OCI-LY3 (cell line): ENCODE results near the gene ETNK2.

Experiments used
- H2AFZ ChIP-seq: fragments of 200-600, 300-600 bp; shearing (Covaris generic); 2 replicates; pipeline ENCODE4 v1.6.0; 2014; ENCODE audit warnings: antibody characterized with exemption, low read depth, low read length
- H3K27ac ChIP-seq: fragments of 200-600, 300-600 bp; sonication (generic); 2 replicates; pipeline ENCODE4 v1.5.1; 2014; ENCODE audit warnings: mild to moderate bottlenecking, low read length, moderate library complexity, mixed read lengths
- H3K27me3 ChIP-seq: fragments of 200-600, 300-600 bp; sonication (generic); 2 replicates; pipeline ENCODE4 v1.6.1; 2014; ENCODE audit warnings: low read depth, low read length, mixed read lengths
- H3K36me3 ChIP-seq: fragments of 200-600, 300-600 bp; sonication (generic); replicated peaks from 2 replicates; pipeline ENCODE3; 2014; ENCODE audit warnings: low read depth, low read length, mixed read lengths
- H3K4me1 ChIP-seq: fragments of 300-600, 200-600 bp; sonication (generic); 2 replicates; pipeline ENCODE4 v1.6.1; 2014; ENCODE audit warnings: low read length, mixed read lengths
- H3K4me2 ChIP-seq: fragments of 200-600, 300-600 bp; sonication (generic); 2 replicates; pipeline ENCODE4 v1.6.1; 2014; ENCODE audit warnings: low read length, mixed read lengths
- H3K4me3 ChIP-seq: fragments of 300-600, 200-600 bp; sonication (generic); 2 replicates; pipeline ENCODE4 v1.5.1; 2014; ENCODE audit warnings: antibody characterized with exemption, mild to moderate bottlenecking, low read length, moderate library complexity
- H3K79me2 ChIP-seq: fragments of 300-600, 200-600 bp; shearing (Covaris generic); 2 replicates; pipeline ENCODE4 v1.6.1; 2014; ENCODE audit warnings: mild to moderate bottlenecking, low read length, mixed read lengths
- H3K9ac ChIP-seq: fragments of 300-600, 200-600 bp; shearing (Covaris generic); 2 replicates; pipeline ENCODE4 v1.6.0; 2014; ENCODE audit warnings: mild to moderate bottlenecking, low read length, moderate library complexity
- H3K9me3 ChIP-seq: fragments of 200-600, 300-600 bp; shearing (Covaris generic); 2 replicates; pipeline ENCODE4 v1.6.1; 2014; ENCODE audit warnings: low read length, mixed read lengths; ENCODE audit not compliant: insufficient read depth
- H4K20me1 ChIP-seq: fragments of 200-600, 300-600 bp; sonication (generic); 2 replicates; pipeline ENCODE4 v1.6.1; 2016; ENCODE audit warnings: low read length, mixed read lengths; ENCODE audit not compliant: insufficient read depth
- EZH2phosphoT487 ChIP-seq: fragments of 200-600 bp; shearing (Covaris generic); IDR thresholded peaks from 2 replicates; pipeline ENCODE4 v1.6.1; 2018; ENCODE audit warnings: antibody characterized with exemption, mixed run types, low read depth
- TF ChIP-seq, protein P1 (sequence below): fragments of 200-600, 300-600 bp; sonication (generic); IDR thresholded peaks from 2 replicates; pipeline ENCODE4 v1.5.1; 2014; ENCODE audit warnings: antibody characterized with exemption, low read length, low read depth

ETNK2 gene

DNA sequence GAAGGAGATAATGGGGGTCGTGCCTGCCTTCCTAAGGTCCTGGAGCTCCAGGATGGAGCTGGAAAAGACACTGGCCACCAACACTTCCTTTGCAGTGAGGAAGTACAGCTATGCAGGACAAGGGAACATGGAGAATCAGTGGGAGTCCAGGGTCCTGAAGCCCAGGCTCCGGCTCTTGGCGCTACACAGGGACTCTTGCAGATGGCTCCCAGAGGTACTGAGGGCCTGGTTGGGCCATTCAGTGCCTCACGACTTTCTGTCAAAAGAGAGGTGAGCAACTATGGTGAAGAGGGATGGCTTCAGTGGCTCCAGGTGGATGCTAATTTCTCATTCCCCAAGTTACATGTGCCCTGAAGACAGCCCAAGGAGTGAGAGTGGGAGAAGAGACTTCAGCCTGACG, 1.8 kb upstream of the ETNK2 start:
- Histone ChIP-seq H2AFZ (no peak overlapping the region), H3K9me3 (no peaks in the 10 kb centered on the region), H3K4me1 (no peaks in the 10 kb centered on the region), H3K4me3 (no peak overlapping the region), H3K9ac (no peak overlapping the region), H3K4me2 (no peak overlapping the region), H3K79me2 (no peaks in the 10 kb centered on the region), H3K36me3 (no peaks in the 10 kb centered on the region), H3K27me3 (peaks cover 7% of the 10 kb centered on the region; the same call in 1 of the 2 replicates), H3K27ac (no peak overlapping the region), H4K20me1 (no peaks in the 10 kb centered on the region)
- no peak for TF ChIP-seq EZH2phosphoT487
- TF ChIP-seq, protein P1, sequence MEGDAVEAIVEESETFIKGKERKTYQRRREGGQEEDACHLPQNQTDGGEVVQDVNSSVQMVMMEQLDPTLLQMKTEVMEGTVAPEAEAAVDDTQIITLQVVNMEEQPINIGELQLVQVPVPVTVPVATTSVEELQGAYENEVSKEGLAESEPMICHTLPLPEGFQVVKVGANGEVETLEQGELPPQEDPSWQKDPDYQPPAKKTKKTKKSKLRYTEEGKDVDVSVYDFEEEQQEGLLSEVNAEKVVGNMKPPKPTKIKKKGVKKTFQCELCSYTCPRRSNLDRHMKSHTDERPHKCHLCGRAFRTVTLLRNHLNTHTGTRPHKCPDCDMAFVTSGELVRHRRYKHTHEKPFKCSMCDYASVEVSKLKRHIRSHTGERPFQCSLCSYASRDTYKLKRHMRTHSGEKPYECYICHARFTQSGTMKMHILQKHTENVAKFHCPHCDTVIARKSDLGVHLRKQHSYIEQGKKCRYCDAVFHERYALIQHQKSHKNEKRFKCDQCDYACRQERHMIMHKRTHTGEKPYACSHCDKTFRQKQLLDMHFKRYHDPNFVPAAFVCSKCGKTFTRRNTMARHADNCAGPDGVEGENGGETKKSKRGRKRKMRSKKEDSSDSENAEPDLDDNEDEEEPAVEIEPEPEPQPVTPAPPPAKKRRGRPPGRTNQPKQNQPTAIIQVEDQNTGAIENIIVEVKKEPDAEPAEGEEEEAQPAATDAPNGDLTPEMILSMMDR: no peak

DNA sequence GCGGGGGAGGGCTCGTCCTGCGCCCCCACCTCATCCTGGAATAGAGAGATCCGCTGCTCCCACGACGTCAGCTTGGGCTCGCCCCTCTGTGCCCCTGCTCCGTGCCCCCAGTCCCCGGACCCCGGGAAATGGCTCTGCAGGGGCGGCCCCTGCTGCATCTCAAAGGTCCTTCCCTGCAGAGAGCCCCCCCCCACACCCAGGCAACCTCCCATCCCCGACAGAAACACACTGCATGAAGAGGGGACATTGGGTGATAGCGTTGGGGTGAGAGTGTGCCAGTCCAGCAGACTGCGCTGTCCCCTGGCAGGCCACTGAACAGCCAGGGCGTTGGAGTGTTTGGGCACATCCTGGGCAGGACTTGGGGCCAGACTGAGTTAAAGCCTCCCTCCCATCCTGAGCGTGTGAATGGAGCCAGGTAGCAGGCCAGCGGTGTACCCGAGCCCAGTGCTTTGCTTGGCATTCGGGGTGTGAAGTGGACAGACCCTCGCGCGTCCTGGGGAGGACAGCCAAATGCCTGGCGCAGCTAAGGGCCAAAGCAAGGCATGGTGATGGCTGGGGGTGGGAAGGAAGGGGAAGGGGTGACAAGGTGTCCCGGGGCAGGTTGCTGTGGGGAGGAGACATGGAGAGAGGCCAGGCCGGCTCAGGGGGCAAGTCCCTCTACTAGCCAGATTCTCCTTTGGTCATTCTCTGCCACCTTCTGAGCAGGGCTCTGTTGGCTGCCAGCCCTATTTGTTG, 633 bp upstream of the ETNK2 start:
- H2AFZ ChIP-seq: no peak overlapping the region
- no peaks in the 10 kb centered on the region for H3K9me3 ChIP-seq
- H3K79me2 ChIP-seq: no peaks in the 10 kb centered on the region
- H3K4me2 ChIP-seq: no peak overlapping the region
- no peaks in the 10 kb centered on the region for H3K4me1 ChIP-seq
- no peaks in the 10 kb centered on the region for H3K36me3 ChIP-seq
- TF ChIP-seq EZH2phosphoT487: no peak
- peaks cover 4% of the 10 kb centered on the region; the same call in 1 of the 2 replicates for H3K27me3 ChIP-seq
- no peak overlapping the region for H3K27ac ChIP-seq
- no peak overlapping the region for H3K4me3 ChIP-seq
- no peak overlapping the region for H3K9ac ChIP-seq
- no peaks in the 10 kb centered on the region for H4K20me1 ChIP-seq

DNA sequence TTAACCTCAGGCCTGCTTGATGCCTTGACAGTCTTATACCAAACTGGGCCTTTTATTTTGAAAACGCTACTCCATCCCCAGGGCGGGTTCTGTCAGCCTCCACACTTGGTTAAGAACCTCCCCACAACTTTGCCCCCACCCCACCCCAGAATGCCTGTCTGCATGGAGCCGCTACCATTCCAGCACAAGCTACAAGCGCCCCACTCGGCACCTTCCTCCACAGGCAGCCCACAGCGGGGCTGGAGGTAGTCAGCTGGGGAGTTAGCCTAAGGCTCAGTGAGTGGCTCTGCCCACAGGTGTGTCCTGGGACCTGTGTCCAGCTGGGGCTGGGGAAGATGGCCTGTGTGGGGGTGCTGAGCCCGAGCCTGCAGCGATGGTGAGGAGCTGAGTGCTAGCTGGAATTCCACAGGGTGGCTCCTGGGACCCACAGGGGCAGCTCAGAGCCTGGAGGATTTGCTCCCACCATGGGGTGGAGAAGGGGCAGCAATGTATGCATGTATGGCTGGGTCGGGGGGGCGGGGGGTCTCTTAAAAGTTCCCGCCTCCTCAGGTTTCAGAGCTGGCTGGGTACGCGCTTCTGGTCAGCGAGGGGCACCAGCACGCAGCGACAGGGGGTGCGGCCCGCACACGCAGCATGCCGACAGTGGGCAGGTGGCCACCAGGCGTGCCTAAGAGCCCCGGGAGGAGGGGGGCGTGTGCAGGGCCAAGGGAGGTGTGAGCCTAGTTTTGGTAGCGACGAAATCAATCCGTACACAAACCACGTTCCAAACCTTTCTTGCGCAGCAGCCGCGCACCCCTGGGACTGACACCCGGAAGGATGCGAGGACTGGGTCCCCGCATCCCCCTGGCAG, 917 bp downstream of the ETNK2 start:
- Histone ChIP-seq H4K20me1 (no peaks in the 10 kb centered on the region), H3K79me2 (no peaks in the 10 kb centered on the region), H3K4me1 (no peaks in the 10 kb centered on the region), H2AFZ (no peak overlapping the region), H3K36me3 (no peaks in the 10 kb centered on the region), H3K27me3 (peaks cover 5% of the 10 kb centered on the region), H3K9ac (no peak overlapping the region), H3K4me2 (no peak overlapping the region), H3K27ac (no peak overlapping the region), H3K4me3 (no peak overlapping the region), H3K9me3 (no peaks in the 10 kb centered on the region)
- TF ChIP-seq, protein P1: no peak
- no peak for TF ChIP-seq EZH2phosphoT487

DNA sequence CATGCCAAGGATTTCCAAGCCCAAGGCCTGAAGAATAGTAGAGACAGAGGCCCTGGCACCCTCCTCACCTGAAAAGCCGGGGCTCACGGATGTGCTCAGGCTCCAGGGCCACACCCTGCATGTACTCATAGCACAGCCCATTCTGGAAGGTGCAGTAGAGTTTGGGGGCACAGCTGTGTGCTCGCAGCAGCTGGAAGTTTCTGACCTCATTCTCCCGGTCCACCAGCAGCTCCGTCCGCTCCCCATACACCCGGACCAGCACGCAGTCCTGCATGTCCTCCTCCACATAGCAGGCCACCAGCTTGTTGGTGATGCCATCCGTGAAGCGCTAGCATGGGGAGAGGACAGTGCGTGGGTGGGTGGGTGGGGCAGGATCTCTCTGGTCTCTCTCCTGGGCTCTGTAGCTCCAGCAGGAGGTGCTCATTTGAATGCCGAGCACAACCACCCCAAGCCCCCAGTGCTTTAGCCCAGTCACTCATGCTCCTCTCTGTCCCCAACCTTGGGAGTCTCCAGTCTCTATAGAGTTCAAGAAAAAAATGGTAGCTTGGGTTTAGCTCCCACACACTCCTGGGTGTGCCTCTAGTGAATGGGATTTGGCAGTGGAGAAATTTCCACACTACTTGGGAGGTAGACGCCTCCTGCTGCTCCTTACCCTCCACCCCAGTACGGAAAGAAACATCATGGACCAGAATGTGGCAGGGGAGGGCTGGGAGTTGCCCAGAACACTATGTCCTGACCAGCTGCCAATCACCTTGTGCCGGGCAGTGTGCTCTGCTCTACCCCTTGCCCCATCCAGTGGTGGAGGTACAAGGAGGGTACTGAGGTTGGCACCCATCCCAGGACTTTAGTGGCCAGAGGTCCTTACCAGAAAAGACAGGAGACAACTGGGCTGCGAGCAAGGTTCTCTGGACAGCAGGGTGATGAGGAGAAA, 1.9 kb downstream of the ETNK2 start:
- Histone ChIP-seq H2AFZ (no peak overlapping the region), H3K27me3 (peaks cover 15% of the 10 kb centered on the region), H3K4me2 (no peak overlapping the region), H3K36me3 (no peaks in the 10 kb centered on the region), H3K9ac (no peak overlapping the region), H3K27ac (no peak overlapping the region), H3K4me3 (no peak overlapping the region), H4K20me1 (no peaks in the 10 kb centered on the region), H3K9me3 (no peaks in the 10 kb centered on the region), H3K4me1 (no peaks in the 10 kb centered on the region), H3K79me2 (no peaks in the 10 kb centered on the region)
- no peak for TF ChIP-seq EZH2phosphoT487
- TF ChIP-seq, protein P1: no peak
